ENCODE data around the gene KRTAP1-4. TPM values are rescaled to one million over a fixed set of nuclear protein-coding genes. Genes with fewer than 3 reads are reported as not detected.

The KRTAP1-4 gene
- total RNA-seq, 2 experiments from 2014 or later, result not detected

GRCh38 chr17:41024697-41025096, 5.3 kb downstream of the KRTAP1-4 start:
- DNase-seq (ENCODE audit: low spot score), result no peak
- H3K4me1 ChIP-seq (ENCODE audit: insufficient read depth, low read length, poor library complexity, severe bottlenecking), result no peaks in the 10 kb centered on the region
- no peaks in the 10 kb centered on the region for H3K79me2 ChIP-seq (ENCODE audit: insufficient read depth, low read depth, low read length)
- H3K36me3 ChIP-seq (ENCODE audit: insufficient read depth, low read length), result no peaks in the 10 kb centered on the region
- H3K9me2 ChIP-seq (ENCODE audit: insufficient read depth, low read length), result no peaks in the 10 kb centered on the region
- H2AFZ ChIP-seq (ENCODE audit: low read length), result no peak overlapping the region
- H3K27ac ChIP-seq (ENCODE audit: low read depth, low read length, poor library complexity, severe bottlenecking), result no peak overlapping the region
- no peaks in the 10 kb centered on the region for H4K20me1 ChIP-seq (ENCODE audit: insufficient read depth, low read length)
- H3K4me2 ChIP-seq (ENCODE audit: low read length), result no peak overlapping the region
- intact Hi-C loops (cut with micrococcal nuclease; ENCODE audit: unreplicated experiment), result no loop called here
- no peak for TF ChIP-seq CTCF (conservative IDR thresholded peaks at IDR 0.05; ENCODE audit: low read length)
- TF ChIP-seq EZH2phosphoT487 (IDR thresholded peaks at IDR 0.05; ENCODE audit: borderline replicate concordance, low read depth, low read length), result no peak
- no TSS peak for BruUV-seq (replicated peaks)
- ChIA-PET POLR2A (interaction anchor here (0.7 kb wide), 1 partner anchor 19 kb away, joined by 3 read pairs; no protein-coding TSS in a partner anchor), CTCF (ENCODE audit: unreplicated experiment) (no interaction called here)
- H3K9me3 ChIP-seq (ENCODE audit: low read length), result no peaks in the 10 kb centered on the region
- no peak overlapping the region for H3K4me3 ChIP-seq (ENCODE audit: low read depth, low read length, poor library complexity, severe bottlenecking)

GRCh38 chr17:41020336-41020735, 9.7 kb downstream of the KRTAP1-4 start:
- no peaks in the 10 kb centered on the region for H4K20me1 ChIP-seq (ENCODE audit: insufficient read depth, low read length)
- ChIA-PET CTCF (ENCODE audit: unreplicated experiment) (no interaction called here), POLR2A (interaction anchor here (0.7 kb wide), 1 partner anchor 70 kb away, joined by 3 read pairs; no protein-coding TSS in a partner anchor)
- no peaks in the 10 kb centered on the region for H3K79me2 ChIP-seq (ENCODE audit: insufficient read depth, low read depth, low read length)
- no peaks in the 10 kb centered on the region for H3K9me2 ChIP-seq (ENCODE audit: insufficient read depth, low read length)
- no peak for DNase-seq (ENCODE audit: low spot score)
- no peak for TF ChIP-seq EZH2phosphoT487 (IDR thresholded peaks at IDR 0.05; ENCODE audit: borderline replicate concordance, low read depth, low read length)
- TF ChIP-seq CTCF (conservative IDR thresholded peaks at IDR 0.05; ENCODE audit: low read length), result no peak
- no peak overlapping the region for H3K4me3 ChIP-seq (ENCODE audit: low read depth, low read length, poor library complexity, severe bottlenecking)
- H3K4me1 ChIP-seq (ENCODE audit: insufficient read depth, low read length, poor library complexity, severe bottlenecking), result no peaks in the 10 kb centered on the region
- H3K36me3 ChIP-seq (ENCODE audit: insufficient read depth, low read length), result no peaks in the 10 kb centered on the region
- no TSS peak for BruUV-seq (replicated peaks)
- H3K27ac ChIP-seq (ENCODE audit: low read depth, low read length, poor library complexity, severe bottlenecking), result no peak overlapping the region
- no peak overlapping the region for H3K4me2 ChIP-seq (ENCODE audit: low read length)
- H2AFZ ChIP-seq (ENCODE audit: low read length), result no peak overlapping the region
- intact Hi-C loops (cut with micrococcal nuclease; ENCODE audit: unreplicated experiment), result no loop called here
- H3K9me3 ChIP-seq (ENCODE audit: low read length), result no peaks in the 10 kb centered on the region

GRCh38 chr17:41019415-41019814, 10.6 kb downstream of the KRTAP1-4 start:
- intact Hi-C loops (cut with micrococcal nuclease; ENCODE audit: unreplicated experiment), result no loop called here
- Histone ChIP-seq H3K27ac (ENCODE audit: low read depth, low read length, poor library complexity, severe bottlenecking) (no peak overlapping the region), H3K79me2 (ENCODE audit: insufficient read depth, low read depth, low read length) (no peaks in the 10 kb centered on the region), H3K4me3 (ENCODE audit: low read depth, low read length, poor library complexity, severe bottlenecking) (no peak overlapping the region), H3K9me3 (ENCODE audit: low read length) (no peaks in the 10 kb centered on the region), H2AFZ (ENCODE audit: low read length) (no peak overlapping the region), H3K9me2 (ENCODE audit: insufficient read depth, low read length) (no peaks in the 10 kb centered on the region), H3K36me3 (ENCODE audit: insufficient read depth, low read length) (no peaks in the 10 kb centered on the region), H4K20me1 (ENCODE audit: insufficient read depth, low read length) (no peaks in the 10 kb centered on the region), H3K4me2 (ENCODE audit: low read length) (no peak overlapping the region), H3K4me1 (ENCODE audit: insufficient read depth, low read length, poor library complexity, severe bottlenecking) (no peaks in the 10 kb centered on the region)
- ChIA-PET POLR2A (no interaction called here), CTCF (ENCODE audit: unreplicated experiment) (no interaction called here)
- BruUV-seq (replicated peaks), result no TSS peak
- TF ChIP-seq CTCF (conservative IDR thresholded peaks at IDR 0.05; ENCODE audit: low read length), result no peak
- no peak for TF ChIP-seq EZH2phosphoT487 (IDR thresholded peaks at IDR 0.05; ENCODE audit: borderline replicate concordance, low read depth, low read length)
- DNase-seq (ENCODE audit: low spot score), result no peak

Data from OCI-LY7 (cell line).